ENCODE results near the gene PTPRM. TPM values are rescaled to one million over a fixed set of nuclear protein-coding genes. Genes with fewer than 3 reads are reported as not detected.

Gene PTPRM
- total and polyA plus RNA-seq, 2 of the 8 experiments (the other 6 are each of a cell fraction or from before 2014, with no cell fraction given) = 4.1 to 7.0 TPM

GRCh38 chr18:7772510-7772888, 205.4 kb downstream of the PTPRM start:
- Histone ChIP-seq H3K4me2 (ENCODE audit: insufficient read depth in 1 of 2, low read depth in 2 of 2, low read length in 2 of 2) (no peak overlapping the region), H4K8ac (ENCODE audit: extremely low read depth, insufficient read depth, low read length) (no peak overlapping the region), H3K56ac (replicated peaks; ENCODE audit: insufficient read length, low read depth, low read length) (no peak overlapping the region), H2BK20ac (ENCODE audit: low read length) (no peak overlapping the region), H4K20me1 (replicated peaks in 1 of 2; ENCODE audit: control insufficient read depth in 1 of 2, insufficient read depth in 2 of 2, low read length in 2 of 2) (no peaks in the 10 kb centered on the region), H3K79me1 (ENCODE audit: low read depth, low read length) (no peaks in the 10 kb centered on the region), H3K23ac (ENCODE audit: insufficient read length) (no peak overlapping the region), H2BK5ac (ENCODE audit: low read depth, low read length) (no peak overlapping the region), H2AFZ (ENCODE audit: low read length) (no peak overlapping the region), H3K23me2 (ENCODE audit: low read depth, low read length) (no peaks in the 10 kb centered on the region), H3K27me3 (replicated peaks in 1 of 4; ENCODE audit: control insufficient read depth in 3 of 4, extremely low read depth in 1 of 4, insufficient read depth in 3 of 4, low read length in 3 of 4) (no peaks in the 10 kb centered on the region), H3K4me3 (ENCODE audit: extremely low read depth in 1 of 4, insufficient read depth in 2 of 4, low read depth in 3 of 4, low read length in 4 of 4) (no peak overlapping the region), H2BK12ac (ENCODE audit: low read depth, low read length) (no peak overlapping the region), H2BK120ac (replicated peaks; ENCODE audit: low read depth, low read length) (no peak overlapping the region), H3K9ac (replicated peaks in 1 of 4; ENCODE audit: extremely low read depth in 1 of 4, low read depth in 3 of 4, low read length in 3 of 4) (no peak overlapping the region), H3K4ac (replicated peaks; ENCODE audit: insufficient read length, low read depth, low read length) (no peak overlapping the region), H4K91ac (replicated peaks; ENCODE audit: insufficient read length, low read length) (no peak overlapping the region), H3K14ac (ENCODE audit: insufficient read length) (no peak overlapping the region), H2BK15ac (ENCODE audit: low read length) (no peak overlapping the region), H3K18ac (ENCODE audit: extremely low read depth, low read length) (no peak overlapping the region), H3K27ac (ENCODE audit: low read depth, low read length) (no peak overlapping the region), H3K9me3 (ENCODE audit: insufficient read depth in 2 of 2, low read depth in 1 of 2, low read length in 1 of 2) (no peaks in the 10 kb centered on the region), H3K79me2 (ENCODE audit: control insufficient read depth in 1 of 2, insufficient read depth in 2 of 2, low read length in 2 of 2) (no peaks in the 10 kb centered on the region), H3K4me1 (replicated peaks in 1 of 4; ENCODE audit: control insufficient read depth in 3 of 4, insufficient read depth in 4 of 4, low read length in 3 of 4) (no peaks in the 10 kb centered on the region), H3K36me3 (ENCODE audit: control insufficient read depth in 2 of 4, insufficient read depth in 4 of 4, low read length in 3 of 4) (no peaks in the 10 kb centered on the region), H2AK5ac (ENCODE audit: low read depth, low read length) (no peak overlapping the region), H4K5ac (ENCODE audit: insufficient read length, low read depth, low read length) (no peak overlapping the region)
- TF ChIP-seq SIX5 (IDR thresholded peaks at IDR 0.05; ENCODE audit: low read depth, low read length) = no peak
- no peak for TF ChIP-seq RNF2 (IDR thresholded peaks at IDR 0.05; ENCODE audit: borderline replicate concordance, low read depth, low read length, missing control alignments, poor library complexity, severe bottlenecking)
- TF ChIP-seq HDAC2 (IDR thresholded peaks at IDR 0.05; ENCODE audit: borderline replicate concordance in 1 of 2, low read depth in 2 of 2, low read length in 2 of 2) = no peak
- FAIRE-seq = no peak
- ChIA-PET CTCF (ENCODE audit: partially characterized antibody) (no interaction called here), POLR2A (ENCODE audit: partially characterized antibody) (no interaction called here)
- DNase-seq (ENCODE audit: low read depth in 1 of 2, low spot score in 2 of 2) = no peak
